Breast epithelium (tissue), 4 donors: ENCODE measurements around the gene JAGN1. TPM values are rescaled to one million over a fixed set of nuclear protein-coding genes. Genes with fewer than 3 reads are reported as not detected.
"Not testable (repeated sequence)": the region's sequence is repeated elsewhere in the genome, so short reads cannot be mapped to it uniquely, and the experiment has no call there.

Experiments
- DNase-seq, 2 donors: peaks; one replicate each; pipeline ENCODE4 v3.0.0-alpha.2; 2019; ENCODE audit warnings: low spot score in 2 of 2
- H3K27ac ChIP-seq, 2 donors: fragments of 200-600 bp; sonication (generic) in 1 of 2; one replicate each; pipeline ENCODE4 v1.5.1; 2016 to 2019; ENCODE audit warnings: mild to moderate bottlenecking in 1 of 2
- H3K27me3 ChIP-seq, 2 donors: fragments of 200-600 bp; sonication (generic) in 1 of 2; one replicate each; pipeline versions ENCODE4 v1.5.1 to v1.6.0; 2017 to 2019; ENCODE audit warnings: control low read depth in 1 of 2, mild to moderate bottlenecking in 1 of 2
- H3K36me3 ChIP-seq: fragments of 200-600 bp; one replicate; pipeline ENCODE4 v1.5.1; 2019
- H3K4me1 ChIP-seq, 2 donors: fragments of 200-600 bp; sonication (generic); one replicate each; pipeline ENCODE4 v1.5.1; 2016 to 2019; ENCODE audit warnings: control low read depth in 1 of 2
- H3K4me3 ChIP-seq, 3 donors: fragments of 200-600 bp; sonication (generic); 1 replicate in 2 of 3; 2 replicates in 1 of 3; pipeline ENCODE4 v1.5.1; 2016 to 2019; ENCODE audit warnings: mild to moderate bottlenecking in 3 of 3, moderate library complexity in 2 of 3
- H3K9me3 ChIP-seq, 2 donors: fragments of 200-600 bp; sonication (generic) in 1 of 2; one replicate each; pipeline ENCODE4 v1.5.1; 2016 to 2019; ENCODE audit warnings: control low read depth in 1 of 2
- CTCF ChIP-seq, 3 donors: fragments of 450-650 bp; IDR thresholded peaks; one replicate each; pipeline ENCODE4 v1.5.1; 2016 to 2017; ENCODE audit warnings: antibody characterized with exemption in 3 of 3, mild to moderate bottlenecking in 3 of 3, moderate library complexity in 3 of 3
- POLR2A ChIP-seq: fragments of 450-650 bp; IDR thresholded peaks from one replicate; pipeline ENCODE4 v1.6.1; 2016; ENCODE audit warnings: antibody characterized with exemption, mild to moderate bottlenecking, moderate library complexity
- POLR2AphosphoS5 ChIP-seq, 3 donors: sonication (generic); formaldehyde crosslinking; IDR thresholded peaks; one replicate each; pipeline ENCODE4 v1.6.1; 2017; ENCODE audit warnings: antibody characterized with exemption in 3 of 3
- intact Hi-C: fragments of 100-400 bp; cut with DNase I; formaldehyde crosslinking; loops from one replicate; pipeline ENCODE4 v1.15.1; 2023; ENCODE audit warnings: low total_unique reads
- total RNA-seq, 3 donors: library from RNA; depleted of rRNA; stranded (reverse); fragments of >200 nt; gene quantifications; one replicate each; pipeline ENCODE4 v1.1.0, GENCODE V29; 2016

The JAGN1 gene
- total RNA-seq, 3 donors from 2014 or later: 34.1 to 73.1 (median 56.5) TPM

- no peaks in the 10 kb centered on the region for H3K9me3 ChIP-seq
- intact Hi-C loops: loop anchor here (10.0 kb wide), 1 partner anchor 98 kb away; no protein-coding TSS in a partner anchor
Observed at GRCh38 chr3:9846931-9847488, 43.4 kb upstream of the JAGN1 start.

GRCh38 chr3:9847870-9848269, 42.5 kb upstream of the JAGN1 start:
- peak overlapping the region in 1 of 2 donors; percentile 12 for H3K27ac ChIP-seq
- H3K36me3 ChIP-seq, H3K4me3 ChIP-seq, DNase-seq, H3K4me1 ChIP-seq, H3K9me3 ChIP-seq, H3K27me3 ChIP-seq: not testable (repeated sequence)
- intact Hi-C loops: loop anchor here (10.0 kb wide), 1 partner anchor 97 kb away; no protein-coding TSS in a partner anchor

More at GRCh38 chr3:9846931-9847488, 43.4 kb upstream of the JAGN1 start:
- TF ChIP-seq POLR2A: no peak
- TF ChIP-seq CTCF (IDR thresholded peaks at IDR 0.05): no peak
- TF ChIP-seq POLR2AphosphoS5 (IDR thresholded peaks at IDR 0.05): no peak
- H3K27me3 ChIP-seq: no peaks in the 10 kb centered on the region
- H3K36me3 ChIP-seq: no peaks in the 10 kb centered on the region
- H3K27ac ChIP-seq: no peak overlapping the region
- DNase-seq: no peak
- H3K4me3 ChIP-seq: no peak overlapping the region
- peaks cover 0 to 3% of the 10 kb centered on the region in 2 donors for H3K4me1 ChIP-seq

- not testable (repeated sequence) for H3K36me3 ChIP-seq, H3K4me3 ChIP-seq, DNase-seq, H3K4me1 ChIP-seq, H3K9me3 ChIP-seq, H3K27me3 ChIP-seq, H3K27ac ChIP-seq
- peak in 1 of 3 donors; percentile 61 for TF ChIP-seq POLR2AphosphoS5 (IDR thresholded peaks at IDR 0.05)
- TF ChIP-seq CTCF (IDR thresholded peaks at IDR 0.05): peak; percentile 14 to 61 (median 46)
- intact Hi-C loops: loop anchor here (10.0 kb wide), 1 partner anchor 96 kb away; no protein-coding TSS in a partner anchor
Observed at GRCh38 chr3:9848860-9849259, 41.5 kb upstream of the JAGN1 start.

- DNase-seq, H3K9me3 ChIP-seq, H3K4me1 ChIP-seq, H3K4me3 ChIP-seq, H3K27me3 ChIP-seq, intact Hi-C loops, H3K36me3 ChIP-seq: not testable (repeated sequence)
- peak overlapping the region; percentile 67 to 84 for H3K27ac ChIP-seq
Observed at GRCh38 chr3:9851383-9851782, 39.0 kb upstream of the JAGN1 start.

GRCh38 chr3:9851926-9852325, 38.5 kb upstream of the JAGN1 start:
- intact Hi-C loops, H3K36me3 ChIP-seq, DNase-seq, H3K4me3 ChIP-seq, H3K4me1 ChIP-seq, H3K27me3 ChIP-seq, H3K9me3 ChIP-seq: not testable (repeated sequence)
- H3K27ac ChIP-seq: peak overlapping the region; percentile 67 to 84

- Histone ChIP-seq H3K27ac (no peak overlapping the region), H3K9me3 (no peaks in the 10 kb centered on the region), H3K27me3 (no peaks in the 10 kb centered on the region), H3K4me1 (peaks cover 0 to 4% of the 10 kb centered on the region in 2 donors), H3K36me3 (no peaks in the 10 kb centered on the region), H3K4me3 (no peak overlapping the region)
- DNase-seq: no peak
- intact Hi-C loops: no loop called here
- TF ChIP-seq POLR2AphosphoS5 (IDR thresholded peaks at IDR 0.05) (no peak), CTCF (IDR thresholded peaks at IDR 0.05) (no peak), POLR2A (no peak)
Observed at GRCh38 chr3:9852528-9852927, 37.9 kb upstream of the JAGN1 start.

GRCh38 chr3:9854291-9854940, 36.0 kb upstream of the JAGN1 start:
- intact Hi-C loops, H3K4me1 ChIP-seq: not testable (repeated sequence)

More at GRCh38 chr3:9854291-9854940, 36.0 kb upstream of the JAGN1 start:
- not testable (repeated sequence) for H3K27me3 ChIP-seq, H3K36me3 ChIP-seq, H3K4me3 ChIP-seq, H3K9me3 ChIP-seq, H3K27ac ChIP-seq, DNase-seq
